ENCODE data around the gene CACNA1F.

CACNA1F gene

DNA sequence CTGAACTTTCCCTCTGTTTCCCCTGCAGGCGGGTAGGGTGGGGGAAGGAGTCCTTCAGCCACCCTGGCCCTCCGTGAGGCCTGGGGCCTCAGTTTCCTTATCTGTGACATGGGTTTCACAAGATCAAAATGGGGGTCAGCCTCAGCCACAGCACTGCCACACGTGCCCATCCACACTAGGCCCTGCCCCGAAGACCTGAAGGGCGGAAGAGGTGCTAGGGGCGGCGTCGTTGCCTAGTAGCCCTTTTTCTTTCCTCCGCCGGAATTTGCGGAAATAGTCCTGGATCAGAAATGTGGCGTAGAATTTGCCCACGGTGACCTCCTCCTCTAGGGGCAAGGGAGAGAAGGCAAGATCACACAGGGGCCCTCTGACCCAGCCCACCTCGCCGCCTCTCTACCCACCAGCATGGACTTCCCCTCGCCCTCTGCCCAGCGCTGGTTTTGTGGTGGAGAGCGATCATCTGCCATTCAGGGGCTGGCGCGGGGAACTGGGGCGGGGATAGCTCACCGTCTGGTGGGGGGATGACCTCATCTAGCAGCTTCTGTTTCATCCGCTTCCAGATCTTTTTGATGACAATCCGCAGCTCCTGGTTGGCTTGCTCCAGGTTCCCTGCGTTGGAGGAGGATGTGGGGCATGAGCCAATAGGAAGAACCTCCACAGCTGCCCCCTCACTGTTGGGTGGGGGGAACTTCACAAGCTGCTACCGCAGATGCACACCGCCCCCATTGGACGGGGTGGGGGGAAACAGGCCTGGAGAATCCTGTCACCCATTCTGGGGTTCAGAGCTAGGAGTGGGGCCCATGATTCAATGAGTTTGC lies 23.5 kb downstream of the CACNA1F start:
- Histone ChIP-seq H3K4me3 (no peak overlapping the region), H3K27ac (no peak overlapping the region)
- no peak for DNase-seq (ENCODE audit: low spot score)
- TF ChIP-seq, protein P1, sequence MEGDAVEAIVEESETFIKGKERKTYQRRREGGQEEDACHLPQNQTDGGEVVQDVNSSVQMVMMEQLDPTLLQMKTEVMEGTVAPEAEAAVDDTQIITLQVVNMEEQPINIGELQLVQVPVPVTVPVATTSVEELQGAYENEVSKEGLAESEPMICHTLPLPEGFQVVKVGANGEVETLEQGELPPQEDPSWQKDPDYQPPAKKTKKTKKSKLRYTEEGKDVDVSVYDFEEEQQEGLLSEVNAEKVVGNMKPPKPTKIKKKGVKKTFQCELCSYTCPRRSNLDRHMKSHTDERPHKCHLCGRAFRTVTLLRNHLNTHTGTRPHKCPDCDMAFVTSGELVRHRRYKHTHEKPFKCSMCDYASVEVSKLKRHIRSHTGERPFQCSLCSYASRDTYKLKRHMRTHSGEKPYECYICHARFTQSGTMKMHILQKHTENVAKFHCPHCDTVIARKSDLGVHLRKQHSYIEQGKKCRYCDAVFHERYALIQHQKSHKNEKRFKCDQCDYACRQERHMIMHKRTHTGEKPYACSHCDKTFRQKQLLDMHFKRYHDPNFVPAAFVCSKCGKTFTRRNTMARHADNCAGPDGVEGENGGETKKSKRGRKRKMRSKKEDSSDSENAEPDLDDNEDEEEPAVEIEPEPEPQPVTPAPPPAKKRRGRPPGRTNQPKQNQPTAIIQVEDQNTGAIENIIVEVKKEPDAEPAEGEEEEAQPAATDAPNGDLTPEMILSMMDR (IDR thresholded peaks at IDR 0.05), result no peak

DNA sequence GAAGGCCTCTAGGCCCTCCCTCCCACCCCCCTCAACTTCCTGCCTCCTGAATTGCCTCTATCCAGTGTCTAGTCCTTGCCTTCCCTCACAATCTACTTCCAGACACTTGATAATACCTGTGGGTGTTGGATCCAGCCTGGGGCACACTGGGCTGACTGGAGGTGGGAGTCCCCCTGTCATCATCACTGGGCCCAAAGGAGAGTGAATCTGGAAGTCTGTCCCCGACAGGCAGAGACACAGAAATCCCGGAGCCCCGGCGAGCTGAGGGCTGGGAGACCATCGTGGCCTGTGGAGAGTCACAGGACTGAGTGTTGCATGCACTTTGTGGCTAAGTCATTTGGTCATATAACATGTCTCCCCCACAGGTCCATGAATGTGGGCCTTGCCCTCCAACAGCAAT lies 24.7 kb downstream of the CACNA1F start:
- no peak overlapping the region for H3K27ac ChIP-seq
- TF ChIP-seq, protein P1 (IDR thresholded peaks at IDR 0.05), result no peak
- no peak overlapping the region for H3K4me3 ChIP-seq
- DNase-seq (ENCODE audit: low spot score), result no peak

DNA sequence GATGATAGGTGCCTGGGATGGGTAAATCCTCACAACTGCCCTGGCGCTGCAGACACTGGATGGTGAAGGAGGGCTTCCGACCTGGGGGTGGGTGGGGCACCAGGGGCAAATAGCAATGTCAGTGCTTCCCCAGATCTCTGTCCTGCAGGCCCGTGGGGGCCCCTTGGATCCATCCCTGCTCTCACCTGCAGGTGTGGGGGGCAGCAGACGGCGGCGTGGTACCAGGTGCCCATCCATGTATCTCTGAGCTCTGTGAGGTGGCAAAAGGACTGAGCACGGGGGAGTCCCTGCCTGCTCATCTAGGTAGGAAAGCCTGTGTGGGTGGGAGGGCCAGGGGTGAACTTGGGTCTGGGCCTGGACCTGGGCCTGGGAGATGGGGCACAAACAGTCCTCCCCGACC lies 26.6 kb downstream of the CACNA1F start:
- no peak overlapping the region for H3K27ac ChIP-seq
- H3K4me3 ChIP-seq, result no peak overlapping the region
- TF ChIP-seq, protein P1 (IDR thresholded peaks at IDR 0.05), result no peak
- DNase-seq (ENCODE audit: low spot score), result no peak

DNA sequence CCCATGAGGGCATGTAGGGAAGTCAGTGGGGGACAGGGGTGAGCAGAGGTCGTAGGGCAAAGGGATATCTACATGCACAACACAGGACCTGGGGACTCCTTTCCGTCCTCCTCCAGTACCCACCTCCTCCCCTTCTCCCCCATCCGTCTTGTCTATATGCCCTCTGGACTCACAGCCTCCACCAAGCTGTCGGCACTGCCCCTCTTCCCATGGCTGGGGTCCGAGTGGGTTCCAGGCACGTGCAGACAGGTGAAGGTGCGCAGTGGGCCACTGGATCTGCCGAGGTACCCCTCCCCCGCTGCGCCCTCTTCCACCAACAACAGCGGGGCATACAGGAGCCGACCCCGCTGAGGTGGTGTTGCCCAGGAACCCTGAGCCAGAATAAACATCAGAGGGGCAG lies 27.7 kb downstream of the CACNA1F start:
- Histone ChIP-seq H3K4me3 (no peak overlapping the region), H3K27ac (no peak overlapping the region)
- TF ChIP-seq, protein P1 (IDR thresholded peaks at IDR 0.05), result no peak
- DNase-seq (ENCODE audit: low spot score), result no peak

DNA sequence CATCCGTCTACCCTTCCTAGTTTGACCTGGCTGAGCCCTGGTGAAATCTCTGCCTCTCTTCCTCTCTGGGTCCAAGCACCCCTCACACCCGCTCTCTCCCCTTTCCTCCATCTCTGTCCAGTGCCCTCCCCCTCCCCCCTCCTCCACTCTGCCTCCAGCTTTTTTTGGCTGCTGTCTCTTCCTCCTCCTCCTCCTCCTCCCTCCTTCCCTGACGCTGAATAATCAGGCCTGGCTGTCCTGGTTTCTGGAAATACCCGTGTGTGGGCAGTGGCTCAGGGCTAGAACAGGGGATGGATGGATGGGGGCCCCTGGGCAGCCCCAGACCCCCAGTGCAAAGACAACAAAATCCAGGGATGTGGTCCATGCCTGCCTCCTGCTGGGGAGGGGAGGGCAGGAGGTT lies 28.4 kb downstream of the CACNA1F start:
- Histone ChIP-seq H3K27ac (no peak overlapping the region), H3K4me3 (no peak overlapping the region)
- no peak for DNase-seq (ENCODE audit: low spot score)
- TF ChIP-seq, protein P1 (IDR thresholded peaks at IDR 0.05), result no peak

DNA sequence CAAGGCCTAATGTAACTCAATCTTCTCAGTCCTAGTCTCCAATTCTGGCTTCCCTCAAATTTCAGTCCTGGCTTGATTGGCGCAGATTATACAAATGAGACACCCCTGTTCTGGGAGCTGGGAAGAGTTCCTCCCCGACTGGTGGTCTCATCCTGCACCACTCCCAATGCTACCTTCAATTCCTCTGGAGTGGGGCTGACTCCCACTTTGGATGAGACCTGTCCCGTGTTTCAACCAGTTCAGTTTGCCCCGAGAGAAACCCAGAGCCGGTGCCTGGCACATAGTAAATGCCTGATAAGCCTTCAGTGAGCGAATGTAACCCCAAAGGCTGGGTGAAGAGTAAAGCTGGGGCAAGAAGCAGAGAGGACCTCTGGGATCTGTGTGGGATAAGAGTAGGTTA lies 29.1 kb downstream of the CACNA1F start:
- DNase-seq (ENCODE audit: low spot score), result no peak

More for the DNA sequence above, 29.1 kb downstream of the CACNA1F start:
- TF ChIP-seq, protein P1 (IDR thresholded peaks at IDR 0.05), result no peak
- Histone ChIP-seq H3K4me3 (no peak overlapping the region), H3K27ac (no peak overlapping the region)

All from coronary artery (tissue), 2 donors.